H7 (cell line): ENCODE data around the gene PUM1. TPM values are rescaled to one million over a fixed set of nuclear protein-coding genes. Genes with fewer than 3 reads are reported as not detected.
"Not testable (repeated sequence)": the region's sequence is repeated elsewhere in the genome, so short reads cannot be mapped to it uniquely, and the experiment has no call there.

Source experiments
- DNase-seq: peaks from one replicate; pipeline ENCODE4 v3.0.0; 2012
- H3K27me3 ChIP-seq: 2 replicates; pipeline ENCODE4 v1.6.0; 2011; ENCODE audit warnings: mild to moderate bottlenecking, low read length; ENCODE audit not compliant: control insufficient read depth, insufficient read depth
- H3K36me3 ChIP-seq: replicated peaks from 2 replicates; pipeline ENCODE4 v1.5.1; 2011; ENCODE audit warnings: low read length; ENCODE audit not compliant: control insufficient read depth, insufficient read depth
- H3K4me3 ChIP-seq: 2 replicates; pipeline ENCODE4 v1.5.1; 2011; ENCODE audit warnings: low read depth, mild to moderate bottlenecking, control low read depth, low read length, moderate library complexity; ENCODE audit not compliant: insufficient read depth
- total RNA-seq: library from RNA; depleted of rRNA; stranded (reverse); fragments of >200 nt; shearing (Covaris generic); gene quantifications from 2 replicates; pipeline ENCODE4 v1.2.3, GENCODE V29; 2014

Gene PUM1
- total RNA-seq, 1 experiment from 2014 or later: 105 TPM

GRCh38 chr1:31082385-31082784 is 16.9 kb upstream of the PUM1 start:
- H3K27me3 ChIP-seq: no peaks in the 10 kb centered on the region
- H3K36me3 ChIP-seq: no peaks in the 10 kb centered on the region
- no peak overlapping the region for H3K4me3 ChIP-seq
- DNase-seq: no peak

- Histone ChIP-seq H3K36me3 (no peaks in the 10 kb centered on the region), H3K4me3 (no peak overlapping the region), H3K27me3 (no peaks in the 10 kb centered on the region)
- no peak for DNase-seq
These were observed 7.5 kb upstream of the PUM1 start for GRCh38 chr1:31073044-31073443.

DNA sequence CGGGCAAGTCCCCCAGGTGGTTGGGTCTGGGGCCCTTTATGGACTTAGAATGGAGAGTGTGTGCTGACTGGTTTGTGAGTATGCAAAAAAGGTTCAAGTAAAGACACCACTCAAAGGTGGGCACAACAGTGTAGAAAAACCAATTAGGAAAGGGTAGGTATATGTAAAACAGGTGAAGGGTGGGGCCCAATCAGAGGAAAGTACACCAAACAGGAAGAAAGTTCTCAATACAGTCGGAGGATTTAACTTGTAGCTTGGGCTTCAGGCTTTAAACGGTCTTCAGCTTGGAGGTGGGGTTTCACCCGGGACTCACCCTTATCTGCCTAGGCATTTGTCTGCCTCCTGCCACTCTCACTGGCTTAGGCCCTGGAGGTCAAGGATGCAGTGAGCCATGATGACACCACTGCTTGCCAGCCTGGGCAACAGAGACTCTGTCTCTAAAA is 6.8 kb upstream of the PUM1 start:
- Histone ChIP-seq H3K27me3 (no peaks in the 10 kb centered on the region), H3K36me3 (no peaks in the 10 kb centered on the region), H3K4me3 (no peak overlapping the region)
- no peak for DNase-seq

DNA sequence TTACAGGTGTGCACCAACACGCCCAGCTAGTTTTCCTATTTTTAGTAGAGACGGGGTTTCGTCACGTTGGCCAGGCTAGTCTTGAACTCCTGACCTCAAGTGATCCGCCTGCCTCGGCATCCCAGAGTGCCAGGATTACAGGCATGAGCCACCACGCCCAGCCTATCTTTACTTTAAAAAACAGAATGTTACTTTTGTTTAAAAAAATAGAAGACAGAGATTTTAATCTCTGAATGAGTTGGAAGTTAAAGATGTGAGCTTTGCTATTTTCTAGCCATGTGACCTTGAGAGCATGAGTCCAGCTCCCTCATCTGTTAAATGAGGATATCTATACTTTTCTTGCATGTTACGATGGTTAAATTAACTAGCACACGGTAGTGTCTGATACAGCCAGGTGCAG is 3.9 kb upstream of the PUM1 start:
- no peak overlapping the region for H3K4me3 ChIP-seq
- no peaks in the 10 kb centered on the region for H3K27me3 ChIP-seq
- H3K36me3 ChIP-seq: no peaks in the 10 kb centered on the region
- no peak for DNase-seq

GRCh38 chr1:31064718-31065309 is 703 bp downstream of the PUM1 start:
- DNase-seq: peak; percentile 27
- Histone ChIP-seq H3K4me3 (peak overlapping the region; percentile 92), H3K27me3 (no peaks in the 10 kb centered on the region), H3K36me3 (no peaks in the 10 kb centered on the region)

- peaks cover 1% of the 10 kb centered on the region; the same call in 1 of the 2 replicates for H3K36me3 ChIP-seq
- DNase-seq: no peak
- H3K4me3 ChIP-seq: peak overlapping the region; percentile 92
- no peaks in the 10 kb centered on the region for H3K27me3 ChIP-seq
These were observed 1.3 kb downstream of the PUM1 start for GRCh38 chr1:31064111-31064717.

GRCh38 chr1:31063631-31064030 is 1.9 kb downstream of the PUM1 start:
- Histone ChIP-seq H3K4me3 (peak overlapping the region; percentile 92), H3K36me3 (peaks cover 4% of the 10 kb centered on the region), H3K27me3 (no peaks in the 10 kb centered on the region)
- no peak for DNase-seq

DNA sequence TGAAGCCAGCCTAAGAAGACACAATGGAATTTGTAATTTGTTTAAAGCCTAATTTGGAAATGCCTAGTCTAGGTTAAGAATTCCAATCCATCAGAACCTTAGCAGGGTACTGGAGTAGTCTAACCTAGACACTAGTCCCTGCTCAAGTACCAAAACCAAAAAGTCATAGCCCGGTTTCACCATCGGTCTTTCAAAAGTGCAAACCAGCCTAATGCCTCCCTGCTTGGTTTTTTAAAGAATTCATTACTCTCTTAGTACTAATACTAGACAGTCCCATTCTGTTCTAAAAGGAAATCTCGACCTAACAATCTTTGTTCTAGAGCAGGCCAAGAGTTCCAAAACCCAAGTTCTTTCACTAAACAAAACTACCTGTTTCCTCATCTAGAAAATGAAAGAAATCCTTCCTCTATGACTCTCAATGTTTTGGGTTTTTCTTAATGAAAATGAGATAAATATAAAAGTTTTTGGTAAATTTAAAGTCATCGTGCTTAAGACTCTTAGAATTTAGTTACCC is 2.6 kb downstream of the PUM1 start:
- no peak for DNase-seq
- Histone ChIP-seq H3K27me3 (no peaks in the 10 kb centered on the region), H3K4me3 (no peak overlapping the region), H3K36me3 (peaks cover 6% of the 10 kb centered on the region)

DNA sequence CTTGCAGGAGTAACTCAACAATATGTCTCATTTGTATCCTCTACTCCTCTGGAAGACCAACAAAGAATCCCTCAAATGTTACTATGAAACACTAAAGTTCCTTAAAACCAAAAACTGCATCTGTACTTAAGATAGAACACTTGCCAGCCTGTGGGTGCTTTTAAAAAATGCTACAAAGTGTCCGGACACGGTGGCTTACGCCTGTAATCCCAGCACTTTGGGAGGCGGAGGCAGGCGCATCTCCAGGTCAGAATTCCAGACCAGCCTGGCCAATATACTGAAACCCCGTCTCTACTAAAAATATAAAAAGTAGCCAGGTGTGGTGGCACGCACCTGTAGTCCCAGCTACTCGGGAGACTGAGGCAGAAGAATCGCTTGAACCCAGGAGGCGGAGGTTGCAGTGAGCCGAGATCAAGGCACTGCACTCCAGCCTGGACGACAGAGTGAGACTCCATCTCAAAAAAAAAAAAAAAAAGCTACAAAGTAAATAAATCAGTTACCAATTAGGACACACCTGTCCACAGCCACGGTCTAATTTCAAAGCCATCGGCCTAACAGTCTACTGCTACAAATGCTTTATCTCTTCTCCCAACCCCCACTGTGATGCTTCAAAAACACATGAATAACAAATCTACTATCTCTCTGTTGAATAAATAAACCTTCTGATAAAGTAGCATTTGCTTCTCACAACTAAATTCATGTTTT is 3.2 kb downstream of the PUM1 start:
- H3K4me3 ChIP-seq, H3K27me3 ChIP-seq, H3K36me3 ChIP-seq, DNase-seq: not testable (repeated sequence)

DNA sequence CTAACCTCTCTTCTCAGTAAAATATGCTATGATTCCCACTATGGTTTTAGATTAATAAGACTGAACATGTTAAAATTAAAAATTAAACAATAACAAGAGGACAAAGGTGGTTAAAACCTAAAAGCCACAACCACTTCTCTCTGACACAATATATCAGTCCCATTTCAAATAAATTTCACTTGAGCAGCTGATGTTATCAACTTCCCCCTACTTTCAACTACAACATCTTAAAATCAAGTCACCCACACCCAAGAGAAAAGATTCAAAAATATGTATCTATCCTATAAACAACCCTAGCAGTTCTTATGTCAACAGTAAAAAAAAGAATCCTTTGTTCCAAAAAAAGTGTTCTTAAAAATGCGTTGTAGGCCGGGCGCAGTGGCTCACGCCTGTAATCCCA is 7.5 kb downstream of the PUM1 start:
- DNase-seq: no peak
- H3K36me3 ChIP-seq: peaks cover 10% of the 10 kb centered on the region
- H3K4me3 ChIP-seq: no peak overlapping the region
- H3K27me3 ChIP-seq: no peaks in the 10 kb centered on the region

DNA sequence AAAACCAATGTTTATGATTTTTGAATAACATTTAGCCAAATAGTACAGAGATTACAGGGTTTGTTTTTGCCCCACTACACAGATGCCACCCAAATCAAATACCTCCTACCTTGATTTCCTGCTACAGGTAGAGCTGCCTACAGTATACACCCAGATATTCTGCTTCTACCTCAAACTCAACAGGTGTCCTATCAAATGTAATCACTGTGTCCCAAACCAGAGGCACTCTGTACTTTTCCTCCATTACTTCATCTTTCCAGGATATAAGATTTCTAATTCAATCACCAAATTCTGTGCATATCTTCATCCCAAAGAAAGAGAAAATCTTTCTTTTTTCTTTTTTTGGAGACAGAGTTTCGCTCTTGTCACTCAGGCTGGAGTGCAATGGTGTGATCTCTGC is 9.6 kb downstream of the PUM1 start:
- no peak overlapping the region for H3K4me3 ChIP-seq
- no peak for DNase-seq
- H3K36me3 ChIP-seq: peaks cover 10% of the 10 kb centered on the region
- H3K27me3 ChIP-seq: no peaks in the 10 kb centered on the region

- Histone ChIP-seq H3K4me3 (no peak overlapping the region), H3K27me3 (no peaks in the 10 kb centered on the region), H3K36me3 (peaks cover 10% of the 10 kb centered on the region)
- DNase-seq: no peak
These were observed 10.0 kb downstream of the PUM1 start for GRCh38 chr1:31055501-31055900.

DNA sequence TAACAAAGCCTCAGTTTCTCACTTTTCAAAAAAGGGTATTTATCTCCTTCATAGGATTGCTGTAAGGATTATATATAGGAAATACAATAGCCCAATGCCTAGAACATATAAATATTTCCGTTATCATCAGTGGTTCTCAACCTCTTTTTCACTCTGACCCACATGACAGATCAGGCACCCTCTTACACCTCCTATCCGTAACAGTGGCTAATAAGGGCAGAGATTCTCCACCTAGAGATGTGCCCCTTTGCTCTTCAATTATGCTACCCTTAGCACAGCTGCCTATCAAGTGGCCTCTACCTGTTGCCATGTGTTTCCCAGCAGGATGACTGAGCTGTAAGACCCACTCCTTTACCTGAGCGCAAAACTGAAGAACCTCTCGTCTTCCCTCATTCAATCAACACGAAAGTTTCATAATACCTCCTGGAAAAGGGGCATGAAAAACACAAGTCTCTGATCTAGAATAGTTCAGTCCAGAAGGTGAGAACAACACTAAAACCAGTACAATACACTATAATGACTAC is 10.5 kb downstream of the PUM1 start:
- H3K36me3 ChIP-seq: peaks cover 12% of the 10 kb centered on the region
- no peak overlapping the region for H3K4me3 ChIP-seq
- no peak for DNase-seq
- no peaks in the 10 kb centered on the region for H3K27me3 ChIP-seq

DNA sequence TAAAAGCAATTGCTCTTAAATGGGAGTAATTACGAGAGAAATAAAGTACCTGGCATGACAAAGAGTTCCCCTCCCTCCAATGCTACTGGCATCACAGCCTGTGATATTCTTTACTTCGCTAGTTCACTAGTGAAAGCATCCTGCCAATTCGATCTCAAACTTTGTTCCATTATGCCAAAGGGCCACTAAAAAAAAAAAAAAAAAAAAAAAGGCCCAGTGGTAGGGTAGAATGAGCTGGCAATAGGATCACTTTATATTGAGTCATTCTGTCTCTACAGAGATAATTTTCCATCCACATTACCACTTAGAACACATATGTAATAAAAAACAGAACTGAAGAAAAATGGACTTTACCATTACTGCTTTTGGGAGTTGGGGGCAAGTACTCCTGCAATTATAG is 11.2 kb downstream of the PUM1 start:
- DNase-seq: no peak
- peaks cover 12% of the 10 kb centered on the region for H3K36me3 ChIP-seq
- no peak overlapping the region for H3K4me3 ChIP-seq
- H3K27me3 ChIP-seq: no peaks in the 10 kb centered on the region

DNA sequence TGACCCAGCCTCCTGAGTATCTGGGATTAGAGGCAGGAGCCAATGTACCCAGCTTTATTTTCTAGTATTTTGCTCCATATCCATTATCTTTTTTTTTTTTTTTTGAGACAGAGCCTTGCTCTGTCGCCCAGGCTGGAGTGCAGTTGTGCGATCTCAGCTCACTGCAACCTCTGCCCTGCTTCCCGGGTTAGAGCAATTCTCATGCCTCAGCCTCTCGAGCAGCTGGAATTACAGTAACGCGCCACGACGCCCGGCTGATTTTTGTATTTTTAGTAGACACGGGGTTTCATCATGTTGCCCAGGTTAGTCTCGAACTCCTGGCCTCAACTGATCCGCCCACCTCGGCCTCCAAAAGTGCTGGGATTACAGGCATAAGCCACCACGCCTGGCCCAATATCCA is 12.9 kb downstream of the PUM1 start:
- H3K4me3 ChIP-seq, H3K36me3 ChIP-seq, DNase-seq, H3K27me3 ChIP-seq: not testable (repeated sequence)
